Measurements from ENCODE around the gene MISP.
A peak's percentile ranks its signal among the peaks of the same experiment; 100 is the strongest.
"Not testable (repeated sequence)": the region's sequence is repeated elsewhere in the genome, so short reads cannot be mapped to it uniquely, and the experiment has no call there.

Gene MISP

GRCh38 chr19:725461-726089 lies 25.3 kb upstream of the MISP start:
- DNase-seq (ENCODE audit: low read depth in 2 of 2): no peak

GRCh38 chr19:726993-727956 lies 23.6 kb upstream of the MISP start:
- DNase-seq (ENCODE audit: low read depth in 2 of 2): no peak

- DNase-seq (ENCODE audit: low read depth in 2 of 2): no peak
Observed at GRCh38 chr19:728011-728410, 22.9 kb upstream of the MISP start.

GRCh38 chr19:729564-729963 lies 21.3 kb upstream of the MISP start:
- not testable (repeated sequence) for DNase-seq (ENCODE audit: low read depth in 2 of 2)

- DNase-seq (ENCODE audit: low read depth in 2 of 2): no peak
Observed at GRCh38 chr19:729965-730668, 20.8 kb upstream of the MISP start.

GRCh38 chr19:731000-731399 lies 19.9 kb upstream of the MISP start:
- DNase-seq (ENCODE audit: low read depth in 2 of 2): no peak

GRCh38 chr19:732148-733069 lies 18.5 kb upstream of the MISP start:
- no peak for DNase-seq (ENCODE audit: low read depth in 2 of 2)

- no peak for DNase-seq (ENCODE audit: low read depth in 2 of 2)
Observed at GRCh38 chr19:734716-735115, 16.2 kb upstream of the MISP start.

GRCh38 chr19:736125-736524 lies 14.8 kb upstream of the MISP start:
- DNase-seq (ENCODE audit: low read depth in 2 of 2): no peak

- DNase-seq (ENCODE audit: low read depth in 2 of 2): peak; percentile 9 to 32
Observed at GRCh38 chr19:737591-738093, 13.3 kb upstream of the MISP start.

GRCh38 chr19:738509-739128 lies 12.3 kb upstream of the MISP start:
- DNase-seq (ENCODE audit: low read depth in 2 of 2): no peak

GRCh38 chr19:739998-740715 lies 10.8 kb upstream of the MISP start:
- no peak for DNase-seq (ENCODE audit: low read depth in 2 of 2)

GRCh38 chr19:740816-741505 lies 10.0 kb upstream of the MISP start:
- not testable (repeated sequence) for DNase-seq (ENCODE audit: low read depth in 2 of 2)

- DNase-seq (ENCODE audit: low read depth in 2 of 2): no peak
Observed at GRCh38 chr19:741506-742131, 9.3 kb upstream of the MISP start.

- DNase-seq (ENCODE audit: low read depth in 2 of 2): no peak
Observed at GRCh38 chr19:742540-743075, 8.3 kb upstream of the MISP start.

GRCh38 chr19:743168-743687 lies 7.7 kb upstream of the MISP start:
- DNase-seq (ENCODE audit: low read depth in 2 of 2): no peak

GRCh38 chr19:745138-745537 lies 5.8 kb upstream of the MISP start:
- not testable (repeated sequence) for DNase-seq (ENCODE audit: low read depth in 2 of 2)

GRCh38 chr19:746208-746819 lies 4.6 kb upstream of the MISP start:
- no peak for DNase-seq (ENCODE audit: low read depth in 2 of 2)

Data from activated CD8-positive, alpha-beta memory T cell treated with anti-CD3 and anti-CD28 coated beads for 4 hours (primary cell).